ENCODE results near the gene ETV6.

DNA sequence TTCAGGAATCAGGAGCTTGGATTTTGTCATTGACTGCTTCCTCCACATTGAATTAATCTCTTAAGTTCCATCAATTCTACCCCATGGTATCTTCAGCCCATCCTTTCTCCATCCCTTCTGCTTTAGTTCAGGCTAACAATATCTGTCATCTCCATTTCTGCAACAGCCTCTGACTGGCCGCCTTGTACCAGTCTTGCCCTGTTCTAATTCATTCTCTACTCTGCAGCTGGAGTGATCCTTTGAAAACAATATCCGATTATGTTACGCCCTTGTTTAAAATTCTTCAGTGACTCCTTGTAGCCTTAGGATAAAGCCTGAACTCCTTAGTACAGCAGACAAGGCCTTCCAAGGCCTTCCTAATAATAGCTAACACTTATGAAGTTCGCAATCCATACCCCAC is 170.2 kb downstream of the ETV6 start:
- TF ChIP-seq, protein P1, sequence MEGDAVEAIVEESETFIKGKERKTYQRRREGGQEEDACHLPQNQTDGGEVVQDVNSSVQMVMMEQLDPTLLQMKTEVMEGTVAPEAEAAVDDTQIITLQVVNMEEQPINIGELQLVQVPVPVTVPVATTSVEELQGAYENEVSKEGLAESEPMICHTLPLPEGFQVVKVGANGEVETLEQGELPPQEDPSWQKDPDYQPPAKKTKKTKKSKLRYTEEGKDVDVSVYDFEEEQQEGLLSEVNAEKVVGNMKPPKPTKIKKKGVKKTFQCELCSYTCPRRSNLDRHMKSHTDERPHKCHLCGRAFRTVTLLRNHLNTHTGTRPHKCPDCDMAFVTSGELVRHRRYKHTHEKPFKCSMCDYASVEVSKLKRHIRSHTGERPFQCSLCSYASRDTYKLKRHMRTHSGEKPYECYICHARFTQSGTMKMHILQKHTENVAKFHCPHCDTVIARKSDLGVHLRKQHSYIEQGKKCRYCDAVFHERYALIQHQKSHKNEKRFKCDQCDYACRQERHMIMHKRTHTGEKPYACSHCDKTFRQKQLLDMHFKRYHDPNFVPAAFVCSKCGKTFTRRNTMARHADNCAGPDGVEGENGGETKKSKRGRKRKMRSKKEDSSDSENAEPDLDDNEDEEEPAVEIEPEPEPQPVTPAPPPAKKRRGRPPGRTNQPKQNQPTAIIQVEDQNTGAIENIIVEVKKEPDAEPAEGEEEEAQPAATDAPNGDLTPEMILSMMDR (IDR thresholded peaks at IDR 0.05), result no peak
- no peak for TF ChIP-seq ZFX (IDR thresholded peaks at IDR 0.05; ENCODE audit: borderline replicate concordance)
